Left lung (tissue), 10 donors: Measurements from ENCODE around the gene MOCOS. TPM values are rescaled to one million over a fixed set of nuclear protein-coding genes. Genes with fewer than 3 reads are reported as not detected.

Experiments
- ATAC-seq: fragments of 200-7000 bp; cut with Tn5 transposase; one replicate; pipeline ENCODE4 v1.9.1; 2020; ENCODE audit warnings: moderate library complexity
- DNase-seq, 4 donors: peaks; one replicate each; pipeline ENCODE4 v3.0.0-alpha.2; 2013 to 2020
- H3K27ac ChIP-seq, 2 donors: fragments of 200-600 bp; sonication (generic) in 1 of 2; one replicate each; pipeline versions ENCODE4 v1.5.0 to v1.8.0; 2020 to 2021
- H3K27me3 ChIP-seq, 2 donors: fragments of 200-600 bp; sonication (generic) in 1 of 2; one replicate each; pipeline versions ENCODE4 v1.5.0 to v1.8.0; 2020 to 2021
- H3K36me3 ChIP-seq, 2 donors: fragments of 200-600 bp; sonication (generic) in 1 of 2; one replicate each; pipeline versions ENCODE4 v1.5.0 to v1.8.0; 2020 to 2021
- H3K4me1 ChIP-seq, 2 donors: fragments of 200-600 bp; one replicate each; pipeline ENCODE4 v1.8.0; 2021
- H3K4me3 ChIP-seq, 2 donors: fragments of 200-600 bp; sonication (generic) in 1 of 2; one replicate each; pipeline versions ENCODE4 v1.5.0 to v1.8.0; 2020 to 2021; ENCODE audit warnings: mild to moderate bottlenecking in 1 of 2
- H3K9me3 ChIP-seq, 2 donors: fragments of 200-600 bp; sonication (generic) in 1 of 2; one replicate each; pipeline versions ENCODE4 v1.5.0 to v1.8.0; 2020 to 2021
- CTCF ChIP-seq, 2 donors: fragments of 200-600 bp; sonication (generic) in 1 of 2; IDR thresholded peaks; one replicate each; pipeline versions ENCODE4 v1.5.0 to v1.8.0; 2021; ENCODE audit warnings: antibody characterized with exemption in 2 of 2
- intact Hi-C, 2 donors: fragments of 100-400 bp; cut with DNase I; formaldehyde crosslinking; loops; one replicate each; pipeline versions ENCODE4 v1.11.2 to v1.14.2; 2022
- polyA plus RNA-seq, 6 donors: library from polyadenylated mRNA; unstranded; fragments of 120-200 nt; gene quantifications; one replicate each; pipeline ENCODE4 v1.2.1, GENCODE V29; 2013; ENCODE audit not compliant: insufficient read length in 6 of 6
- total RNA-seq, 2 donors: library from RNA; stranded (reverse); fragmentation: NEBNext Ultra II Directional; extraction: Animal tissue kit (Norgen Biotek cat#: 25700); gene quantifications; one replicate each; pipeline ENCODE4 v1.2.1, GENCODE V29; 2021
- donor health status: DM: no; HTN: yes; CAD: no.
- donor health status: DM: no; HTN: no; CAD: no.

MOCOS gene
- total and polyA plus RNA-seq, 8 donors, result 0.60 to 5.5 (median 1.2) TPM

- ATAC-seq (no peak), DNase-seq (no peak)
- Histone ChIP-seq H3K27ac (no peak overlapping the region), H3K9me3 (peaks cover 0 to 4% of the 10 kb centered on the region in 2 donors), H3K36me3 (no peaks in the 10 kb centered on the region), H3K27me3 (peaks cover 0 to 28% of the 10 kb centered on the region in 2 donors), H3K4me1 (no peaks in the 10 kb centered on the region), H3K4me3 (no peak overlapping the region)
- no peak for TF ChIP-seq CTCF (IDR thresholded peaks at IDR 0.05)
- intact Hi-C loops, result loop anchor here in 1 of 2 donors (10.0 kb wide), 3 partner anchors 183 to 533 kb away; no protein-coding TSS in a partner anchor
These were observed 100.4 kb downstream of the MOCOS start for GRCh38 chr18:36287653-36288052.

GRCh38 chr18:36288689-36289088 lies 101.4 kb downstream of the MOCOS start:
- ATAC-seq (no peak), DNase-seq (no peak)
- Histone ChIP-seq H3K36me3 (no peaks in the 10 kb centered on the region), H3K27ac (no peak overlapping the region), H3K4me1 (no peaks in the 10 kb centered on the region), H3K4me3 (no peak overlapping the region), H3K27me3 (peaks cover 0 to 27% of the 10 kb centered on the region in 2 donors), H3K9me3 (peaks cover 0 to 4% of the 10 kb centered on the region in 2 donors)
- intact Hi-C loops, result loop anchor here in 1 of 2 donors (10.0 kb wide), 3 partner anchors 184 to 534 kb away; no protein-coding TSS in a partner anchor
- no peak for TF ChIP-seq CTCF (IDR thresholded peaks at IDR 0.05)

GRCh38 chr18:36294031-36294430 lies 106.7 kb downstream of the MOCOS start:
- Histone ChIP-seq H3K4me3 (no peak overlapping the region), H3K27ac (no peak overlapping the region), H3K9me3 (peaks cover 0 to 2% of the 10 kb centered on the region in 2 donors), H3K27me3 (peaks cover 12 to 62% of the 10 kb centered on the region in 2 donors), H3K36me3 (no peaks in the 10 kb centered on the region), H3K4me1 (peaks cover 11 to 23% of the 10 kb centered on the region in 2 donors)
- intact Hi-C loops, result loop anchor here in 1 of 2 donors (10.0 kb wide), 1 partner anchor 281 kb away; no protein-coding TSS in a partner anchor
- no peak for TF ChIP-seq CTCF (IDR thresholded peaks at IDR 0.05)
- no peak for DNase-seq
- ATAC-seq, result no peak

- Histone ChIP-seq H3K36me3 (no peaks in the 10 kb centered on the region), H3K9me3 (no peaks in the 10 kb centered on the region), H3K4me3 (no peak overlapping the region), H3K27ac (no peak overlapping the region), H3K27me3 (peaks cover 23 to 69% of the 10 kb centered on the region in 2 donors), H3K4me1 (peaks cover 11 to 23% of the 10 kb centered on the region in 2 donors)
- DNase-seq, result no peak
- intact Hi-C loops, result loop anchor here in 1 of 2 donors (10.0 kb wide), 1 partner anchor 280 kb away; no protein-coding TSS in a partner anchor
- ATAC-seq, result no peak
- no peak for TF ChIP-seq CTCF (IDR thresholded peaks at IDR 0.05)
These were observed 107.9 kb downstream of the MOCOS start for GRCh38 chr18:36295214-36295613.

GRCh38 chr18:36295880-36296301 lies 108.6 kb downstream of the MOCOS start:
- intact Hi-C loops, result loop anchor here in 1 of 2 donors (10.0 kb wide), 1 partner anchor 279 kb away; no protein-coding TSS in a partner anchor
- H3K27ac ChIP-seq, result no peak overlapping the region

More at GRCh38 chr18:36295880-36296301, 108.6 kb downstream of the MOCOS start:
- Histone ChIP-seq H3K4me3 (no peak overlapping the region), H3K4me1 (peaks cover 11 to 23% of the 10 kb centered on the region in 2 donors), H3K27me3 (peaks cover 28 to 76% of the 10 kb centered on the region in 2 donors), H3K9me3 (no peaks in the 10 kb centered on the region), H3K36me3 (no peaks in the 10 kb centered on the region)
- TF ChIP-seq CTCF (IDR thresholded peaks at IDR 0.05), result no peak
- ATAC-seq, result no peak
- DNase-seq, result no peak
